ENCODE results near the gene MTUS2. TPM values are rescaled to one million over a fixed set of nuclear protein-coding genes. Genes with fewer than 3 reads are reported as not detected.

The MTUS2 gene
- polyA plus RNA-seq, 2 of the 4 experiments (the other 2 are of a cell fraction), result not detected

DNA sequence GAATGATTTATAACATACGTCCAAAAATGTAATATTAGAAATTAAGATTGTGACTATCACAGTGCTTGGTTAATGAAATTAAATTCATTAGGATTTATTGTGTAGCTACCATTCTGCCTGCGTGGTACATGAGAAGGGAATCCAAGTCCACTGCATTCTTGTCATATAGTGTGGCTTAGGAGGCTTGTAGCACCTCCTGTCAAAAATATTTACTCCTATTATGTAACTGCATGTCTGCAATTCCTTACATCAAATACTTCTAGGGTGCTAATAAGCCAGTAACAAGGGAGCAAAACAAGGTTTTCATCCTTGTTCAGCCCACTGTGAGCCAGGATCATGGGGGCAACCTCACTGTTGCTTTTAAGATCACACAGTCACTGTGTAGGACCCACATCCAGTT is 576.3 kb downstream of the MTUS2 start:
- no peaks in the 10 kb centered on the region for H3K9me3 ChIP-seq
- no peak overlapping the region for H3K4me2 ChIP-seq
- ATAC-seq (no peak), DNase-seq (ENCODE audit: low read depth in 1 of 2, low spot score in 1 of 2) (no peak), FAIRE-seq (no peak)
- TF ChIP-seq, protein P1, sequence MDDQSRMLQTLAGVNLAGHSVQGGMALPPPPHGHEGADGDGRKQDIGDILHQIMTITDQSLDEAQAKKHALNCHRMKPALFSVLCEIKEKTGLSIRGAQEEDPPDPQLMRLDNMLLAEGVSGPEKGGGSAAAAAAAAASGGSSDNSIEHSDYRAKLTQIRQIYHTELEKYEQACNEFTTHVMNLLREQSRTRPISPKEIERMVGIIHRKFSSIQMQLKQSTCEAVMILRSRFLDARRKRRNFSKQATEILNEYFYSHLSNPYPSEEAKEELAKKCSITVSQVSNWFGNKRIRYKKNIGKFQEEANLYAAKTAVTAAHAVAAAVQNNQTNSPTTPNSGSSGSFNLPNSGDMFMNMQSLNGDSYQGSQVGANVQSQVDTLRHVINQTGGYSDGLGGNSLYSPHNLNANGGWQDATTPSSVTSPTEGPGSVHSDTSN (IDR thresholded peaks at IDR 0.05), result no peak
- TF ChIP-seq HOXB13 (CRISPR knock-in tag; IDR thresholded peaks at IDR 0.05; ENCODE audit: low read depth) (no peak), EHF (CRISPR knock-in tag; IDR thresholded peaks at IDR 0.05) (no peak), NR3C1 (IDR thresholded peaks at IDR 0.05) (no peak), HOXB5 (CRISPR knock-in tag; IDR thresholded peaks at IDR 0.05) (no peak), CHD2 (IDR thresholded peaks at IDR 0.05; ENCODE audit: low read length, partially characterized antibody) (no peak), FOSL2 (IDR thresholded peaks at IDR 0.05) (no peak), FOSL2 (CRISPR knock-in tag; IDR thresholded peaks at IDR 0.05) (no peak), MAFK (IDR thresholded peaks at IDR 0.05; ENCODE audit: partially characterized antibody) (no peak), EHMT2 (IDR thresholded peaks at IDR 0.05; ENCODE audit: low read depth) (no peak), POLR2A (IDR thresholded peaks at IDR 0.05; ENCODE audit: low read length) (no peak), ZC3H11A (IDR thresholded peaks at IDR 0.05) (no peak), TP53 (CRISPR knock-in tag; IDR thresholded peaks at IDR 0.05) (no peak), CBX2 (IDR thresholded peaks at IDR 0.05; ENCODE audit: borderline replicate concordance, low read depth) (no peak), ZSCAN20 (CRISPR knock-in tag; IDR thresholded peaks at IDR 0.05) (no peak), SMC3 (IDR thresholded peaks at IDR 0.05) (no peak)
- TF ChIP-seq, protein P2, sequence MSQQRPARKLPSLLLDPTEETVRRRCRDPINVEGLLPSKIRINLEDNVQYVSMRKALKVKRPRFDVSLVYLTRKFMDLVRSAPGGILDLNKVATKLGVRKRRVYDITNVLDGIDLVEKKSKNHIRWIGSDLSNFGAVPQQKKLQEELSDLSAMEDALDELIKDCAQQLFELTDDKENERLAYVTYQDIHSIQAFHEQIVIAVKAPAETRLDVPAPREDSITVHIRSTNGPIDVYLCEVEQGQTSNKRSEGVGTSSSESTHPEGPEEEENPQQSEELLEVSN (IDR thresholded peaks at IDR 0.05; ENCODE audit: borderline replicate concordance, low read depth), result no peak
- TF ChIP-seq, protein P3, sequence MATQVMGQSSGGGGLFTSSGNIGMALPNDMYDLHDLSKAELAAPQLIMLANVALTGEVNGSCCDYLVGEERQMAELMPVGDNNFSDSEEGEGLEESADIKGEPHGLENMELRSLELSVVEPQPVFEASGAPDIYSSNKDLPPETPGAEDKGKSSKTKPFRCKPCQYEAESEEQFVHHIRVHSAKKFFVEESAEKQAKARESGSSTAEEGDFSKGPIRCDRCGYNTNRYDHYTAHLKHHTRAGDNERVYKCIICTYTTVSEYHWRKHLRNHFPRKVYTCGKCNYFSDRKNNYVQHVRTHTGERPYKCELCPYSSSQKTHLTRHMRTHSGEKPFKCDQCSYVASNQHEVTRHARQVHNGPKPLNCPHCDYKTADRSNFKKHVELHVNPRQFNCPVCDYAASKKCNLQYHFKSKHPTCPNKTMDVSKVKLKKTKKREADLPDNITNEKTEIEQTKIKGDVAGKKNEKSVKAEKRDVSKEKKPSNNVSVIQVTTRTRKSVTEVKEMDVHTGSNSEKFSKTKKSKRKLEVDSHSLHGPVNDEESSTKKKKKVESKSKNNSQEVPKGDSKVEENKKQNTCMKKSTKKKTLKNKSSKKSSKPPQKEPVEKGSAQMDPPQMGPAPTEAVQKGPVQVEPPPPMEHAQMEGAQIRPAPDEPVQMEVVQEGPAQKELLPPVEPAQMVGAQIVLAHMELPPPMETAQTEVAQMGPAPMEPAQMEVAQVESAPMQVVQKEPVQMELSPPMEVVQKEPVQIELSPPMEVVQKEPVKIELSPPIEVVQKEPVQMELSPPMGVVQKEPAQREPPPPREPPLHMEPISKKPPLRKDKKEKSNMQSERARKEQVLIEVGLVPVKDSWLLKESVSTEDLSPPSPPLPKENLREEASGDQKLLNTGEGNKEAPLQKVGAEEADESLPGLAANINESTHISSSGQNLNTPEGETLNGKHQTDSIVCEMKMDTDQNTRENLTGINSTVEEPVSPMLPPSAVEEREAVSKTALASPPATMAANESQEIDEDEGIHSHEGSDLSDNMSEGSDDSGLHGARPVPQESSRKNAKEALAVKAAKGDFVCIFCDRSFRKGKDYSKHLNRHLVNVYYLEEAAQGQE (IDR thresholded peaks at IDR 0.05), result no peak
- TF ChIP-seq, protein P4, sequence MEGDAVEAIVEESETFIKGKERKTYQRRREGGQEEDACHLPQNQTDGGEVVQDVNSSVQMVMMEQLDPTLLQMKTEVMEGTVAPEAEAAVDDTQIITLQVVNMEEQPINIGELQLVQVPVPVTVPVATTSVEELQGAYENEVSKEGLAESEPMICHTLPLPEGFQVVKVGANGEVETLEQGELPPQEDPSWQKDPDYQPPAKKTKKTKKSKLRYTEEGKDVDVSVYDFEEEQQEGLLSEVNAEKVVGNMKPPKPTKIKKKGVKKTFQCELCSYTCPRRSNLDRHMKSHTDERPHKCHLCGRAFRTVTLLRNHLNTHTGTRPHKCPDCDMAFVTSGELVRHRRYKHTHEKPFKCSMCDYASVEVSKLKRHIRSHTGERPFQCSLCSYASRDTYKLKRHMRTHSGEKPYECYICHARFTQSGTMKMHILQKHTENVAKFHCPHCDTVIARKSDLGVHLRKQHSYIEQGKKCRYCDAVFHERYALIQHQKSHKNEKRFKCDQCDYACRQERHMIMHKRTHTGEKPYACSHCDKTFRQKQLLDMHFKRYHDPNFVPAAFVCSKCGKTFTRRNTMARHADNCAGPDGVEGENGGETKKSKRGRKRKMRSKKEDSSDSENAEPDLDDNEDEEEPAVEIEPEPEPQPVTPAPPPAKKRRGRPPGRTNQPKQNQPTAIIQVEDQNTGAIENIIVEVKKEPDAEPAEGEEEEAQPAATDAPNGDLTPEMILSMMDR (IDR thresholded peaks at IDR 0.05), result no peak
- TF ChIP-seq, protein P5, sequence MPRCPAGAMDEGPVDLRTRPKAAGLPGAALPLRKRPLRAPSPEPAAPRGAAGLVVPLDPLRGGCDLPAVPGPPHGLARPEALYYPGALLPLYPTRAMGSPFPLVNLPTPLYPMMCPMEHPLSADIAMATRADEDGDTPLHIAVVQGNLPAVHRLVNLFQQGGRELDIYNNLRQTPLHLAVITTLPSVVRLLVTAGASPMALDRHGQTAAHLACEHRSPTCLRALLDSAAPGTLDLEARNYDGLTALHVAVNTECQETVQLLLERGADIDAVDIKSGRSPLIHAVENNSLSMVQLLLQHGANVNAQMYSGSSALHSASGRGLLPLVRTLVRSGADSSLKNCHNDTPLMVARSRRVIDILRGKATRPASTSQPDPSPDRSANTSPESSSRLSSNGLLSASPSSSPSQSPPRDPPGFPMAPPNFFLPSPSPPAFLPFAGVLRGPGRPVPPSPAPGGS (IDR thresholded peaks at IDR 0.05), result no peak
- ChIA-PET POLR2A (no interaction called here), CTCF (interaction anchor here (1.5 kb wide), 1 partner anchor 76 kb away, joined by 5 read pairs; no protein-coding TSS in a partner anchor)
- 2% methylated on average over 2 of the region's 2 CpGs for WGBS (ENCODE audit: missing lambda C conversion rate)
- H3K4me1 ChIP-seq, result no peaks in the 10 kb centered on the region
- no peak overlapping the region for H3K27ac ChIP-seq
- no peak overlapping the region for H3K4me3 ChIP-seq

DNA sequence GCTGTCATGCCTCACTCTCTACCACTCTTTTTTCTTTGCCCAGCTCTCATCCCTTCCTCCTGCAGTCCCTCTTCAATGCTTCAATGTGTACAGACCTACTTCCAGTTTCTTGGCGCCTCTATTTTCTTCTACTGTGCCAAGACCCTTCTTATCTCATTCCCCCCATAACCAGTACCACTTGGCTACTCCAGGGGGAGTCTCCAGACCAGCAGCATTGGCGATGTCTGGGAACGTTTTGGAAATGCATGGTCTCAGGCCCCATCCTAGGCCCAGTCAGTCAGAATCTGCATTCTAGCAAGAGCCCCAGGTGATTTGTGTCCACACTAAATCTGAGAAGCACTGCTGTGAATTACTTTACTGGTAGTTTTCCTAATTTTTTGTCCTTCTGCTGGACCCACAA is 577.1 kb downstream of the MTUS2 start:
- Histone ChIP-seq H3K4me2 (no peak overlapping the region), H3K4me1 (no peaks in the 10 kb centered on the region), H3K27ac (no peak overlapping the region), H3K9me3 (no peaks in the 10 kb centered on the region), H3K4me3 (no peak overlapping the region)
- no peak for DNase-seq (ENCODE audit: low read depth in 1 of 2, low spot score in 1 of 2)
- ATAC-seq, result no peak
- FAIRE-seq, result no peak
- ChIA-PET CTCF (no interaction called here), POLR2A (no interaction called here)
- 18% methylated on average over 3 of the region's 3 CpGs for WGBS (ENCODE audit: missing lambda C conversion rate)
- TF ChIP-seq MAFK (IDR thresholded peaks at IDR 0.05; ENCODE audit: partially characterized antibody) (no peak), CBX2 (IDR thresholded peaks at IDR 0.05; ENCODE audit: borderline replicate concordance, low read depth) (no peak), HOXB5 (CRISPR knock-in tag; IDR thresholded peaks at IDR 0.05) (no peak), CHD4 (IDR thresholded peaks at IDR 0.05; ENCODE audit: borderline replicate concordance) (no peak), RARB (CRISPR knock-in tag; IDR thresholded peaks at IDR 0.05) (no peak), EHF (CRISPR knock-in tag; IDR thresholded peaks at IDR 0.05) (no peak), HDAC2 (IDR thresholded peaks at IDR 0.05) (no peak), RAD21 (conservative IDR thresholded peaks at IDR 0.05 in 1 of 2, IDR thresholded peaks at IDR 0.05 in 1 of 2) (no peak), MAZ (IDR thresholded peaks at IDR 0.05; ENCODE audit: borderline replicate concordance, low read depth, low read length) (no peak), FOSL2 (IDR thresholded peaks at IDR 0.05) (no peak), FOSL2 (CRISPR knock-in tag; IDR thresholded peaks at IDR 0.05) (no peak), RNF2 (IDR thresholded peaks at IDR 0.05; ENCODE audit: borderline replicate concordance, low read depth) (no peak), KDM1A (IDR thresholded peaks at IDR 0.05; ENCODE audit: low read depth) (no peak), HOXB13 (CRISPR knock-in tag; IDR thresholded peaks at IDR 0.05; ENCODE audit: low read depth) (no peak), TFCP2L1 (CRISPR knock-in tag; IDR thresholded peaks at IDR 0.05) (no peak)
- TF ChIP-seq, protein P4 (IDR thresholded peaks at IDR 0.05), result no peak
